ENCODE measurements around the gene NFIB. TPM values are rescaled to one million over a fixed set of nuclear protein-coding genes. Genes with fewer than 3 reads are reported as not detected.

The NFIB gene
- total RNA-seq, 4 donors from 2014 or later, result 24.0 to 40.9 (median 30.6) TPM

- H3K27me3 ChIP-seq, result no peaks in the 10 kb centered on the region
- in situ Hi-C loops (cut with MboI; ENCODE audit: low sequenced_read_pairs in 4 of 4) (loop anchor here in 1 of 4 donors (25.0 kb wide), 1 partner anchor 303 kb away; no protein-coding TSS in a partner anchor), intact Hi-C loops (cut with DNase I; ENCODE audit: low total_unique reads) (loop anchor here (5.0 kb wide), 4 partner anchors 32 to 608 kb away; no protein-coding TSS in a partner anchor)
- TF ChIP-seq POLR2A (IDR thresholded peaks at IDR 0.05), result peak; percentile 88 to 92
- TF ChIP-seq CTCF (IDR thresholded peaks at IDR 0.05 in 4 of 5, conservative IDR thresholded peaks at IDR 0.05 in 1 of 5), result peak in 2 of 5 experiments; percentile 15 to 22
- no peaks in the 10 kb centered on the region for H3K9me3 ChIP-seq
- H3K4me3 ChIP-seq, result peak overlapping the region; percentile 81 to 91 (median 86)
- peak overlapping the region; percentile 92 to 99 (median 98) for H3K27ac ChIP-seq
- ATAC-seq (peak; percentile 43 to 51), DNase-seq (peak; percentile 91 to 95)
- H3K36me3 ChIP-seq, result no peaks in the 10 kb centered on the region
- peaks cover 40 to 43% of the 10 kb centered on the region in 2 donors for H3K4me1 ChIP-seq
Measured at GRCh38 chr9:14314929-14315874, 1.3 kb upstream of the NFIB start.

- Histone ChIP-seq H3K4me1 (peaks cover 40 to 41% of the 10 kb centered on the region in 2 donors), H3K9me3 (no peaks in the 10 kb centered on the region), H3K27me3 (no peaks in the 10 kb centered on the region), H3K36me3 (no peaks in the 10 kb centered on the region), H3K27ac (peak overlapping the region; percentile 92 to 99 (median 98)), H3K4me3 (peak overlapping the region; percentile 81 to 91 (median 86))
- ATAC-seq, result peak; percentile 73
- peak; percentile 83 to 87 for DNase-seq
- in situ Hi-C loops (cut with MboI; ENCODE audit: low sequenced_read_pairs in 4 of 4), result loop anchor here in 1 of 4 donors (25.0 kb wide), 1 partner anchor 302 kb away; no protein-coding TSS in a partner anchor
- intact Hi-C loops (cut with DNase I; ENCODE audit: low total_unique reads), result loop anchor here (5.0 kb wide), 2 partner anchors 33 to 62 kb away; no protein-coding TSS in a partner anchor
- no peak for TF ChIP-seq CTCF (IDR thresholded peaks at IDR 0.05 in 4 of 5, conservative IDR thresholded peaks at IDR 0.05 in 1 of 5)
- peak; percentile 55 to 71 for TF ChIP-seq POLR2A (IDR thresholded peaks at IDR 0.05)
Measured at GRCh38 chr9:14314424-14314928, 535 bp upstream of the NFIB start.

- ATAC-seq, result peak; percentile 30 to 45
- Histone ChIP-seq H3K4me3 (peak overlapping the region; percentile 81 to 91 (median 86)), H3K36me3 (no peaks in the 10 kb centered on the region), H3K9me3 (no peaks in the 10 kb centered on the region), H3K4me1 (peaks cover 40 to 41% of the 10 kb centered on the region in 2 donors), H3K27me3 (no peaks in the 10 kb centered on the region), H3K27ac (peak overlapping the region; percentile 92 to 99 (median 98))
- peak; percentile 48 to 72 for DNase-seq
- in situ Hi-C loops (cut with MboI; ENCODE audit: low sequenced_read_pairs in 4 of 4), result loop anchor here in 1 of 4 donors (25.0 kb wide), 1 partner anchor 301 kb away; no protein-coding TSS in a partner anchor
- TF ChIP-seq CTCF (IDR thresholded peaks at IDR 0.05 in 4 of 5, conservative IDR thresholded peaks at IDR 0.05 in 1 of 5), result no peak
- TF ChIP-seq POLR2A (IDR thresholded peaks at IDR 0.05), result peak; percentile 32 to 65
- intact Hi-C loops (cut with DNase I; ENCODE audit: low total_unique reads), result loop anchor here (5.0 kb wide), 2 partner anchors 34 to 61 kb away; no protein-coding TSS in a partner anchor
Measured at GRCh38 chr9:14313378-14313940, 482 bp downstream of the NFIB start.

GRCh38 chr9:14312719-14313377 lies 1.1 kb downstream of the NFIB start:
- Histone ChIP-seq H3K4me3 (peak overlapping the region; percentile 81 to 91 (median 86)), H3K27me3 (no peaks in the 10 kb centered on the region), H3K4me1 (peaks cover 37 to 41% of the 10 kb centered on the region in 2 donors), H3K27ac (peak overlapping the region; percentile 92 to 99 (median 98)), H3K36me3 (no peaks in the 10 kb centered on the region), H3K9me3 (no peaks in the 10 kb centered on the region)
- TF ChIP-seq POLR2A (IDR thresholded peaks at IDR 0.05), result no peak
- no peak for TF ChIP-seq CTCF (IDR thresholded peaks at IDR 0.05 in 4 of 5, conservative IDR thresholded peaks at IDR 0.05 in 1 of 5)
- ATAC-seq, result no peak
- no peak for DNase-seq
- in situ Hi-C loops (cut with MboI; ENCODE audit: low sequenced_read_pairs in 4 of 4) (loop anchor here in 1 of 4 donors (25.0 kb wide), 1 partner anchor 301 kb away; no protein-coding TSS in a partner anchor), intact Hi-C loops (cut with DNase I; ENCODE audit: low total_unique reads) (loop anchor here (5.0 kb wide), 2 partner anchors 34 to 61 kb away; no protein-coding TSS in a partner anchor)
